ENCODE measurements around the gene DUOXA1. TPM values are rescaled to one million over a fixed set of nuclear protein-coding genes. Genes with fewer than 3 reads are reported as not detected.
"Not testable (repeated sequence)": the region's sequence is repeated elsewhere in the genome, so short reads cannot be mapped to it uniquely, and the experiment has no call there.

DUOXA1 gene
- polyA plus RNA-seq, 1 donor, result 0.23 TPM

GRCh38 chr15:45091161-45091560 lies 38.5 kb downstream of the DUOXA1 start:
- no peak for DNase-seq

DNA sequence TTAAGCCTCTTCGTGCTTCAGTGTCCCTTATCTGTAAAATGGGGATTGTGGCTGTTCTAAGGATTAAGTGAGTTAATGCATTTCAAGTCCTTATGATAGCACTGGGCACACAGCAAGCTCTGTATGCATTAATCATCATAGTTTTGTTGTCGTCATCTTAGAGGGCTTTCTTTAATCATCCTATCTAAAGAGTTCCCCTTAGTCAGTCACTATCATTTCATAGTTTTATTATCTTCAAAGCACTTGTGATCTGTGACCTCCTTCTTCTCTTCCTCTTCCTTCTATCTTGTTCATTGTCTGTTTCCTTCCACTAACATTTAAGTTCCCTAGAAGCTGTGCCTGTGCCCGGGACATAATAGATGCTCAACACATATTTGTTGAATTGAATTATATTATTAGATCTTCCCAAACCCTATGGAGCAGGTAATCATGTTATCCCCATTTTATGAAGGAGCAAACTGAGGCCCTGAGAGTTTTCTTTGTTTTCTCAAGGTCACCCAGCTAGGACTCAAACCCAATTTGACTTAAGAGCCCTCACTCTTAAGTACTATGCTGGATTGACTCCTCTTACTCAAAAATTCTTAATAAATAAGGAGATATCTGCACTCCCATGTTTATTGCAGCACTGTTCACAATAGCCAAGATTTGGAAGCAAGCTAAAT lies 39.8 kb downstream of the DUOXA1 start:
- DNase-seq, result no peak

DNA sequence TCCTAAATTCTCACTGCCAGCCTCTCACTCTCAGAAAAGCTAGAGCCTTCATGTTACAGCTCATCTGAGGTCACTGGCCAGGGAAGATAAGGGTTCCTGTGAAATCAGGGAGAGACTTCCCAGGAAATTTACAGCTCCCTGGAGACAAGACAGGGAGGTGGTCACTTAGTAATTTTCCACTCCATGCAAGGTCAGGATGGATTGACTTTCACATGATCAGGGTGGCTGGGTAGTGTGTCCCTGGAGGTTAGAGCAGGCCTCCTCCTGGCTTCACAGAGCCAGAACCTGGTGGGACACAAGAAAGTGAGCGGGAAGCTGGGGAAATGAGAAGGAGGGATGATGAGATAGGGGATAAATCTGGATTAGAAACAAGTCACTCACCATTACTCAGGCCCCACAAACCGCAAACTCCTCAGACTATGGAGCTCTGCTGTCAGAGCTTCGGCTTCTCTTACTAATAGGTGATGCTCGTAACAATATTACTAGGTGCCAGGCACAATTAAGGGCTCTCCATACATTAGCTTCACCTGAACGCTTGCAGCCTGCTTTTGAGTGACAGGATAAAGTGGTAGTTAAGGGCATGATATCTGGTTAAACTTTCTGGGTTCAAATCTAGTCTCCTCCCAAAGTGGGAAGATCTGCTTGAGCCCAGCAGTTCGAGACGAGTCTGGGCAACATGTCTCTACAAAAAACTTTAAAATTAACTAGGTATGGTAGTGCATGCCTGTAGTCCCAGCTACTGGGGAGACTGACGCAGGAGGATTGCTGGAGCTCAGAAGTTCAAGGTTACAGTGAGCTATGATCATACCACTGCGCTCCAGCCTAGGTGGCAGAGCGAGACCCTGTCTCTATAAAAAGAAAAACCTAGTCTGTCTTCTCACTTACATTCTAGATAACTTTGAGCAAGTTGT lies 40.6 kb downstream of the DUOXA1 start:
- no peak for DNase-seq

- no peak for DNase-seq
Measured at GRCh38 chr15:45087513-45087912, 42.2 kb downstream of the DUOXA1 start.

DNA sequence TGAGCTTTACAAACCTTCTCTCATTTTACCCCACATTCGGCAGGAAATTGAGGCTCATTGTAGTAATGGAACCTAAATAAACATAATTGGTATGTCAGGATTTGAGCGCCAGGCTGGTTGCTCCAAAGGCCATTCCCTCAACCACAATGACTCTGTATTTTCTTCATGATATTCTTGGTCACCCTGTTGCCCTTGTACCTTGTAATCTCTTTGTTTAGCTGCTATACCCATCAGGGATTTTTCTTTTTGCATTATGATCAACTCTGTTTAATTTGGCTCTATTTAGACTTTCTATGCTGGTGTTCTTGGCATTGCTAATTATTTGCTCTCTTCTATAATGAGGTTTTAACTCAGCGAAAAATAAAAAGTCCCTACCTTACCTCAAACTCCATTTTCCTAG lies 45.5 kb downstream of the DUOXA1 start:
- no peak for DNase-seq

GRCh38 chr15:45083223-45083622 lies 46.5 kb downstream of the DUOXA1 start:
- no peak for DNase-seq

DNA sequence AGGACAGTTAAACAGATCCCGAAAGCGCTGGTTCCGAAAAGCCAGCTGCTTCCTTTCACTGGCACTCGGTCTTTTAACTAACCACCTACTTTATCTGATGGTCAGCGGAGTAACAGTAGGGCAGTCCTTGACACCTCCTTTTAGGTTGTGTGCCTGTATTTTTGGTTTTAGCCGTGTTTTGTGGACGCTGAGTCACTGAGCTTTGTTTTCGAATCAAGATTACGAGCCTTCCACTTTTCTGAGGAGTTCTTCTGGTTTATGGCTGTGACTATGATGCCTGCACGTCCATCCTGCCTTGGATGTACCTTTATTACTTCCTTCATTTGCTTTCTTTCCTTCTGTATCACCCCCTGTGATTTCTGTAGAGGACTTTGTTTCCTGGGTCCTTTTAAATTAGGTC lies 47.3 kb downstream of the DUOXA1 start:
- DNase-seq, result not testable (repeated sequence)

DNA sequence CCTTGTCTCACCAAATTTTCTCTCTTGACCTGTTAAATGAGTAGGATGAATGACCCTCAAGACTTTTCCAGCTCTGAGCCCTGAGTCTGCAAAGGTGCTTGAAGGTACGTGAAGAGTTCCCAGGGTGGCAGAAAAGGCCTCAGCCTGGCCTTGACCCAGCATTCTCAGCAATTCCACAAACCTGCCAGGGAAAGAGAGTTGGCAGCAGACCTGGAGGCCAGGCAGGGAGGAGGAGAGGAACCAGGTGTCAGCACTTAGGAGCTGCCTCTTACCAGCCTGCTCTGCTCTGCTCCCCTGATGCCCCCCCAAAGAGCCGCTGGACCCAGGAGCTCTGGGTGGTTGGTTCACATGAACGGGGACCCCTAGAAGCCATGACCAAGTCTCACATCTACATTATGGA lies 49.1 kb downstream of the DUOXA1 start:
- DNase-seq, result not testable (repeated sequence)

- not testable (repeated sequence) for DNase-seq
Measured at GRCh38 chr15:45079628-45080246, 49.9 kb downstream of the DUOXA1 start.

- not testable (repeated sequence) for DNase-seq
Measured at GRCh38 chr15:45079201-45079600, 50.5 kb downstream of the DUOXA1 start.

DNA sequence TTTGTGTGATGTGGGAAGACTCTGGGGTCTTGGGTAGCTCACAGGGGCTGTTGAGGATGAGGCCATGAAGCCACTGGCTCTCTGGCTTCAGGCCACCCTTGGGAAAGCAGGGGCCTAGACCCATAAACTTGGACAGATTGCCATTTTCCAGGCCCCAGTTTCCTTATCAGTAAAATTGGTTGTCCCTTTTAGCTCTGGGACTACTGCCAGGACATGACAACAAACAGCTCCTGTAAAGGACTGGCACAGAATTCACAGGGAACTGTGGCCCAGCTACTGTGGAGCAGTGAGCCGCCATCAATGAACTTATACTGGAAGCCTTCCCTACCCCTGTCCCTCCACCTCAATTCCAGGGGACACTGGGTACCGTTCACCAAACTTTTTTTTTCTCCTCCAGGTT lies 52.3 kb downstream of the DUOXA1 start:
- DNase-seq, result not testable (repeated sequence)

DNA sequence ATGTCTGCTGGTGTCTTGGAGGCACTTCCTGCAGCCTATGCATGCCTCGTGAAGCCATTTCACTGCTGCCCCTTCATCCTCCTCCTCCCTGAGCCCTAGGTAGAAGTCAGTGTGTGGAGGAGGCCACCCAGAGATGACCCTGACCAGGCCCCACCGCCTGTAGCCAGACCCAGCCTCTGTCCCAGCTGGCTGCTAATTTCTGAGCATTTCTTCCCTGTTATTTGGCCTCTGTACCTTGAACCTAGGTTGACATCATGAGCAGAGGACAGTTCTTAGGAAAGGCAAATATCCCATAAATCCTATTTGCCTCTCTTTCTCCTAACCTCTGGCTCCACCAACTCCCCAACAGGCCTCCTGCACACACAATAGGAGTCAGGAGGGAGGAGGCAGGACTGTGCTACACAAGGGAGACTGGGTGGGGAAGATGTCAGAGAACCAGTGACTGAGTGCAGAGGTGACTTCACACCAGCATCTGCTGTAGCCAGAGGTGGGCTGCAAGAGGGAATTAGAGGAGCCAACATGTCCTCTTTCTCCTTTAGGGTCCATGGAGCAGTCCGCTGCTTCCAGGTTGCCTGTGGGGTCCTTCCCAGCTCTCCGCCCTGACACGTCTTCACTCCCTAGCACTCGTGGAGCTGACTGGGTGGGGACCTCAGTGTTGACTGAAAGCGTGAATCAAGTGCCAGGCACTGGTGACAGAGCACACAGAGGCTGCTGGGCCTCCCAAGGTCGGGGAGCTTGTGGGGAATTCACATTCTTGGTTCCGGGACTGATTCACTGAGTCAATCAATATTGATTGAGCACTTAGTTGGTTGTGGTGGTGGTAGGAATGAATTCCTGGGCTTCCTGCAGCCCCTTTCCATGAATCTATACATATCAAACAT lies 54.0 kb downstream of the DUOXA1 start:
- DNase-seq, result not testable (repeated sequence)

DNA sequence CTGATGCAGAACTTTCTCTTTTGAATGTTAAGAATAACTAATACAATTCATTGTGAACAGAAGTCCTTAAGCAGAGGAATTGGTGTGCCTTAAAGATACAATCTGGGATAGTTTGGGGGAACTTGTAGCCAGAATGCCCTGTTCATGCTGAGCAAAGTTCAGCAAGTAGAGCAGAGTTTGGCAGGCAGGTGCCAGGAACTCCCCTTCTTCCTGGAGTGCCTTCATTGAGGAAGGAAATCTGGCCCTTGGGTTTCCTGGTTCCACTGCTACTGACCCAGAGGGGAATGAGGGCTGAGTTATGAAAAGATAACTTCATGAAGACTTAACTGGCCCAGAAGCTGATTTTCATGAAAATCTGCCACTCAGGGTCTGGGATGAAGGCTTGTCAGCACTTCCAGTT lies 56.1 kb downstream of the DUOXA1 start:
- DNase-seq, result not testable (repeated sequence)

GRCh38 chr15:45069942-45070360 lies 59.7 kb downstream of the DUOXA1 start:
- not testable (repeated sequence) for DNase-seq

Other genes with a start within 250 kb of the DUOXA1 start
- gene TERB2, start 173.2 kb downstream of the DUOXA1 start, polyA plus RNA-seq (ENCODE audit: insufficient read length), result not detected
- gene SORD, start 106.7 kb downstream of the DUOXA1 start, polyA plus RNA-seq (ENCODE audit: insufficient read length), result 41.2 TPM
- gene DUOX2, start 15.7 kb downstream of the DUOXA1 start, polyA plus RNA-seq (ENCODE audit: insufficient read length), result 0.03 TPM
- gene DUOXA2, start 15.6 kb downstream of the DUOXA1 start, polyA plus RNA-seq (ENCODE audit: insufficient read length), result not detected
- 7.8 TPM for gene DUOX1, start 115 bp upstream of the DUOXA1 start, polyA plus RNA-seq (ENCODE audit: insufficient read length)
- gene SHF, start 58.1 kb upstream of the DUOXA1 start, polyA plus RNA-seq (ENCODE audit: insufficient read length), result 15.6 TPM
- 1.0 TPM for gene SLC28A2, start 122.4 kb upstream of the DUOXA1 start, polyA plus RNA-seq (ENCODE audit: insufficient read length)
- 242 TPM for gene GATM, start 248.7 kb upstream of the DUOXA1 start, polyA plus RNA-seq (ENCODE audit: insufficient read length)